HG03103 (cell line): ENCODE measurements around the gene NCKAP5.

Experiments
- ATAC-seq: cut with Tn5 transposase; IDR thresholded peaks from one replicate; pipeline ENCODE4 v1.9.1; 2021; ENCODE audit warnings: low read depth; ENCODE audit not compliant: unreplicated experiment

Gene NCKAP5

DNA sequence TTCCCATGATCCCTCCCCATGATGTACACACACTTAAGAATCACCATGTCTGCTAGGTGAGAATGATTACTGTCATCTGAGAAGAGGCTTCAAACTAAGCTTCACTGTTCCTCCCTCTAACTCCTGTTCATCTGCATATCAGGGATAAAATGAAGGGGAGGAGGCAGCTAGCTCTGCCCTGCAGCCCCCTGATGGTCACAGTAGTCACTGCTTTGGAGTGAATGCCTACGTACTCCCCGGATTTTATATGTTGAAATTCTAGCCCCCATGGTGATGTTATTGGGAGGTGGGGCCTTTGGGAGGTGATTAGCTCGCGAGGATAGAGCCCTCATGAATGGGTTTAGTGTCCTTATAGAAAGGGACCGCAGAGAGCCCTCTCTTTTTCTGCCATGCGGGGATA, 156.4 kb downstream of the NCKAP5 start:
- ATAC-seq: no peak

DNA sequence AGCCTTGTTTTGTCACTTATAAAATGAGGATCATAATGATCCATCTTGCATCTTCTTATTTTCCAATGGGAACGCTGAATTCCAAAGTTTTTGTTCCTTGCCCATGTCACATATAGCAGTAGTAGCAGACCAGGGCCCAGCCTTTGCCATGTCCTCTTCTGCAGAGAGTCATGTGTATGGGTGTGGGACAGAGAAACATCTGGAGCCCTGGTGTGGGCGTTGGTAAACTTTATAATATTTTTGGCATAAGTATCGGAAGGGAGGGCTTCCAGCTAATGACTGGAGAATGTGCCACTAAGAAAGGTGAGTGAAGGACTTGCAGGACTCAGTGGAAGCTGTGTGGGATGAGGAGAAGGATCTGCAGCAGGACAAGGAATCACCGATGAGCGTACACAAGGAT, 157.2 kb downstream of the NCKAP5 start:
- ATAC-seq: no peak

DNA sequence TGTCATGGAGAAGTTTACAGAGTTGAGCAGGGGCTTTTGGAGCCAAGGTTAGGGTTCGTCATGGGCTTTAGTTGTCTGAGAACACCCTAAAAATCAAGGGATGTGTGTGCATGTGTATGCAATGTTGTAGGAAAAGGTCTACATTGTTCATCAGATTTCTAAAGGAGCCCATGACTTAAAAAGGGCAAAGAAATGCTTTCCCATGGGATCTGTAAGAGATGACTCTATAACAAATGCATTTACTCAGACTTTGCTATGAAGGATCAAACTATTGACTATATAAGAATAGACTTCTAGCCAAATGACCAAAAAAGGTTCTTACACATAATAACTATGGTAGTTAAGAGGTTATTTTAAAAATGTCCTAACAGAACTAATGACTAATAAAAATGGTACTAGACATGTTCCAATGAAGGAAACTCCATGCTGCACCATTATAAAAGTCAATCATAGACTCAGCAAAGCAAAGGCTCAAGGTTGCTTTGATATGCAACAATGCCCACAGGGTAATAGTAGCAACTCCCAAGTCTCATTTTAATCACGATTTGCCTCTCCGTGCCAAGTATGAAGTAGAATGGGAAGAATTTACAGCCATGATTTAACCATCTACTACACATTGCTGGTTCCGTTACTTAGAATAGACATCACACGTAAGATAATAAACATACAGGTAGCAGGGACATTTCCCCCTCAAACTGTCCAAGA, 158.5 kb downstream of the NCKAP5 start:
- no peak for ATAC-seq

DNA sequence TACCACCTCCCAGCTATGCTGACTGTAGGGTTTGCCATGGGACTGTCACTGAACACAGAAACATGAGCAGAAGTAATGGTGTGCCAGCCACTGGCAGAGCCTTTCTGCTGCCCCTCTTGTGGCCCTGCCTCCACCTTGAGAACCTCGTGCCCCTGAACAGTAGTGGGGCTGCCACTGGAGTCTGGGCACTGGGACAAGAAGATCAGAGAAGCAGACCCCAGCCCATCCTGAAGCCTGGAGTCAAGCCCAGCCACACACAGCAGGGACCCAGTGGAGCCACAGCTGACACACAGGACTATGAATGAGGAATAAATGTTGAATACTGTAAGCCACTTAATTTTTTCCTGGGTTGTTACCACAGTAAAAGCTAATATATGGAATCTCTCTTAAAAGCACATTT, 159.6 kb downstream of the NCKAP5 start:
- no peak for ATAC-seq

DNA sequence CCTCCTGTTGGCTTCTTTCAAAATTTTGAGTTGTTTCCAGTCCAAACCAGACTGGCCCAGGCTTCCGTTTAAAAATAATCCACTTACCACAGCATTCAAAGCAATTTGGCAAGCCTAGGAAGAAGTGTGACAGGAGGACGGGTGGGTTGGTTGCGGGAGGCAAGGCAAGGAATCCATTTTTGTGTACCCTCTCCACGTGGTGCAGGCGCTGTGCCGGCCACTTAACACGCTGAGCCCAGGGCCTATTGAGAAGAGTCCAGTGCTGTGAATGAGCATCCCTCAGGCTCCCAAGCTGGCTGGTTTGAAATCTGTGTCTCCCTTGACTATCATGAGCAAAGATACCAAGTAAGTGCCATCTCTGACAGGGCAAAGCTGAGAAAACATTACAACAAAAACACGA, 160.9 kb downstream of the NCKAP5 start:
- no peak for ATAC-seq

DNA sequence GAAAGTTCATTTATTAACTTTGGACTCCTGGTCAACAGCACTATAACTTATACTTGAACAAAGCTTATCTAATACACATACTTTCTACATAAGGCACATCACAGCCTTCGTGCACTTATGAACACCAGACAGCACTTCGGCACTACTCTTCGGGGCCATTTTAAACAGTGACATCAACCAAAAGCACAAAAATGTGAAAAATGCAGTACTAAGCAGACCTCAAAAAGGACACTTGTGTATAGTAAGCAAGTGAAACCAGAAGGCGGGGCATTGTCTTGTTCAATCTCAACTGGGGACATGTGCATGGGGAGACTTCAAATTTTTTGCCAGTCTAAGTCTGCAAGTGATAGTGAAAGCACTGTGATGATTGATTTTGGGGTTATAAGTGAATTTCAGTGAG, 163.0 kb downstream of the NCKAP5 start:
- no peak for ATAC-seq

DNA sequence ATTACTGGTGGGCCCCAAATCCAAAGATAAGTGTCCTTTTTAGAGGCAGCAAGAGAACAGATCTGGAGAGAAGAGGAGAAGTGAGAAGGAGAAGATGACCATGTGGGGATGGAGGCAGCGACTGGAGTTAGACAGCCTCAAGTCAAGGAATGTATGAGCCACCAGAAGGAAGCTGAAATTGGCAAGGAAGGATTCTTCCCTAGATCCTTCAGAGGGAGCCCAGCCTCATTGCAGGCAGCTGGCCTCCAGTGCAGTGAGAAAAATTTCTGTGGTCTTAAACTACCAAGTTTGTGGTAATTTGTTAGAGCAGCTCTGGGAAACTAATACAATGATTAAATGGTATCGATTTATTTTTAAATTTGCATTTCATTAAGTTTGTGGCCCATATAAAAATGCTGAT, 167.9 kb downstream of the NCKAP5 start:
- no peak for ATAC-seq

DNA sequence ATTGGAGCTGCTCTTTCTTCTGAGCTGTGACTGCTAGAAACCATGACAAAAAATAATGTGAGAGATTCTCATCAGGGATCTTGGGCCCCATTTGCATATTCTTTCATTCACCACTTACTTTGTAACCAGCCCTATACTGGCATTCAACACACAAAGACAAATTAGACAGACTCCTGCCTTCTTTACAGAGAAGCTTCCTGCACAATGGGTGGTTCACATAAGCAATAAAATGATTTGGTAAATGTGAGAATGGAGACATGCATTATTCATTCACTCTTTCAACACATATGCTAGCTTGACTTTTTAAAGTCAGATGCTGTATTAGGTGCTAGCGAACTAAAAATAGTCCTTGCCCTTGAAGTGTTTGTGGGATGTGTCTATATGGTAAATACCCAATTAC, 174.4 kb downstream of the NCKAP5 start:
- ATAC-seq: no peak

DNA sequence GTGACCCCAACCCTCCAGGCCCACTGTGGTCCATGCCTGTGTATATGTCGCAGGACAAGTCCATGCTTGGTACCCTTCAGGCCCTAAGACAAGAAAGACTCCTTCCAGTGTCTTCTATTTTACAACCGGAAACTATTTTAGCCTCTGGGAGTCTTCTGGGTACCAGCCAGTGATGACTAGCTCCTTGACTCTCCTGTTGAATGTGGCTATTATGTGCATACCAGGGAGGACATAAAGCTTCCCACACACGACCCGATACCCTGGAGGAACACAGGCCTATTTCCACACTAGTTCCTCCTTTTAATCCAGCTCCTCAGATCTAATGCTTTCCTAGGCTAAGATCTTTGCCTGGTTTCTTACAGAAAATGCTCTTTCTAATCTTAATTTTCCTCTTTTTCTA, 178.1 kb downstream of the NCKAP5 start:
- no peak for ATAC-seq

DNA sequence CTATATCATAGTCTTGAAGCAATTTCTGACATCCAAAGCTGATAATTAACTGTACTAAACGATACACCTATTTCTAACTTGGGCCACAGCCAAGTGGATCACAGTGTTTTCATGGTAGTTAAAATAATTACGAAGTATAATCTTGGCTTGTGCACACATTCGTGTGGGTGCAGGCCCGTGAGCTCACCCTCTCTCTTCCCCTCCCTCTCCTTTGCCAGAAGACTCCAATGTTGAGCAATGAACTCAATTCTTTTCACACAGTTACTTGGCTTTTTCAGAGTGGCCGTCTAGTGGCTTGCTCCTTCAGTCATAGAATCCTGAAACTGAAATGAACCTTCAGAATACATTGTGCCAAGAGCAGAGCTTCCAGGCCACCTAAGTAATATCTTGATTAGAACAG, 178.7 kb downstream of the NCKAP5 start:
- no peak for ATAC-seq

DNA sequence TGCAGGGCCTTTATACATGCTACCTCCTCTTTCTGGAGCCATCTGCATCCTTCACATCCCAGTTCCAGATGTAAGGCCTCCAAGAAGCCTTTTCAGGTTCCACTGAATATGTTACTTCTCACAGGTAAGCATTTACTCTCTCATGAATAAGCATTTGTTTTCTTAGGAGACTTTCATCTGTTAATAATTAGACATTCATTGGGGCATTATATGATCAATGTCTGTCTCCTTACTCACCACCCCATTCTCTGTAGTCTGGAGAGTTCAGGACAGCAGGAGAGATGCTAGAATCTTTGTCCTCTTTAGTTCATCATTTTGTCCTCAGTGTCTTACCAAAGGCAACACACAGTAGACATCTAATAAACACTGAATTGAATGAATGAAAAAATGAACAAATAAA, 185.7 kb downstream of the NCKAP5 start:
- ATAC-seq: no peak

DNA sequence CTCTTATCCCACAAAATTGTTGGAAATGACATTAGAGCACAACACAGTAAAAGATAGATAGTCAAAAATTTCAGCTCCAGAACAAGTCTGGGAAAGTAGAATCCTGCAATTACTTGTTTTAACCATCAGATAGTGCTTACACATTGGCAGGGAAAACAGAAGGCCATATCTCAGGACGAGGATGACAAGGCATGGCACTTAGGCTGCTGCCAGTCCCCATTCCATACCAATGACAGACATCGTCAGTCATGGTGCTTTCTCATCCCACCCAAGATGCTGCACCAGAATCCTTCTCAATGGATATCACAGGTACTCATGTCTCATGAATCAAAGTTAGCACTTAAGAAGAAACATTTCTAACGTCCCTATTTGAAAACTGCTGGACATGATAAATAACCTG, 187.3 kb downstream of the NCKAP5 start:
- ATAC-seq: no peak

DNA sequence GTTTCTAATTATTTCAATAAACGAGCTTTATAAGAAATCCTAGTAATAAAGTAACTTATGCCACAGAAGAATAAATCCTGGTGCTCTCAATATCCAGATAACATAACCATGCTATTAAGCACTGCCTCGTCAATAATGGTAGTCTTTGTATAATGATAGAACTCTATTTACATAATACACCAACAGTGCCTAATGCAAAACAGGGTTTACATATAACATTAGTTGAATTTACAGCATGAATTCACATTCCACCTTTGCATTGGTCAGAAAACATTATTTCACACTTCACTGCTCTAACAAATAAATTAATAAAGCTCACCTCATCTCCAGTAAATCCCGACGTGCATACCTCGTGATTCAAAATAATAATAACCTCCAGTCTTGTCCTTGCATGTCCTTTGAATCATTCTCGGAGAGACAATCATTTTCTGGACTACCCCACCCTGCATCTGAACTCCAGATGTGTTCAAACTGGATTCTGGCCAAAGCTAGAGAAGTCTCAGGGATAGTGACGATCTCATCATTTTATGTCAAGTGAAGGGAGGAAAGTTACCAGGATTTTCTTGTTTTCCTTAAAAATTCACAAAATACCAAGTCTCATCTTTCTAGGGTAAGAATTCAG, 189.2 kb downstream of the NCKAP5 start:
- no peak for ATAC-seq

DNA sequence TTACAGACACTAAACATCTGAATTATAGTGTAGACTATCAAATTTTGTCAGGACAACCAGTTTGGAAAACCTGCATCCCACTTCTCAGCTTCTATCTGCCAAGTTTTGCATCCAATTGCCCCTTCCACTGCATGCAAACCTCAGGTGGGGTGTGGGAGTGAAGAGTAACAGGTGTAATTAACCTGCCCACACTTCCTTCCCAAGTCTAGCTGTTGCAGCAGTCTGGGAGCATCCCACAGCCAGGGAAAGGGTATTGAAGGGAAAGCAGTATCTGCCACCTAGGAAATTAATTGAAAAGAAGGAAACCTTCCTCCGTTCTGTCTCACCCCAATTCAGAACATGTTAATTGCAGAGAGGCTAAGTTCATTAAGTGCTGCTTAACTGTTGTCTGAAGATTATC, 189.9 kb downstream of the NCKAP5 start:
- ATAC-seq: no peak

DNA sequence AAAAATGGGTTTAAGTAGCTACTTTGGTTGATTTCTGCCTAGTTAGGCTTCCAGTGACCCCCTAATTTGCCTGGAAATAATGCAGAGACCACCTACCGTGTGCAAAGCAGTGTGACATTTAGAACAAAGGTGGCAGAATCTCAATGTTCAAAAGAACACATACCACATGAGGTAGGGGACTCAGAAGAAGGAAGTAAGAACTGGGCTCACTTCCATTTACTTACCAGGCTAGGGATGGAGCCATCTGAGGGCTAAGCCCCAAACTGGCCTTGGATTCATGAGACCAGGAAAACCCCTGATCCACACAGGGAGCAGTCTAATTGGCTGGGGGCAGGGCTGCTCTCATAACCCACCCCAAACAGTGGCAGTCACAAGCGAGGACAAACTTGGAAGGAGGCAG, 190.7 kb downstream of the NCKAP5 start:
- ATAC-seq: no peak

DNA sequence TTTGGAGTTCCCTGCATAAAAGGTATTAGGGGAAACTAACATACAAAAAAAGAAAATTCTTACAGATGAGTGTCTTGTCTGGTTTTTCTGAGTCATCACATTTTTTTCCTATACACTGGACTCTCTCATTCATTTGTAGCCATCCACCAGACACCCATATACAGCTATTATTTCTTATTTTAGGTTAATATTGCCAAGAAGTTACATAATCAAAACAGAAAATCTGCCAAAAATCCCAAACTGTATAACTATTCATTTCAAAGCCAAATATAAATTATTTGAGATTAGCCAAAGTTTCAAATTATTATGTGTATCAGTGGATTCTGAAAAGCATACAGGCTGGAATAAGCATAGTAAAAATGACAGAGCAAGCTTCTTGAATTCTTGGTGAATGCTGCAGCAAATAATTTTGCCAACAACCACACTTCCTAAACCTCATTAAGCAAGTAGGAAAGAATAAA, 191.2 kb downstream of the NCKAP5 start:
- no peak for ATAC-seq

DNA sequence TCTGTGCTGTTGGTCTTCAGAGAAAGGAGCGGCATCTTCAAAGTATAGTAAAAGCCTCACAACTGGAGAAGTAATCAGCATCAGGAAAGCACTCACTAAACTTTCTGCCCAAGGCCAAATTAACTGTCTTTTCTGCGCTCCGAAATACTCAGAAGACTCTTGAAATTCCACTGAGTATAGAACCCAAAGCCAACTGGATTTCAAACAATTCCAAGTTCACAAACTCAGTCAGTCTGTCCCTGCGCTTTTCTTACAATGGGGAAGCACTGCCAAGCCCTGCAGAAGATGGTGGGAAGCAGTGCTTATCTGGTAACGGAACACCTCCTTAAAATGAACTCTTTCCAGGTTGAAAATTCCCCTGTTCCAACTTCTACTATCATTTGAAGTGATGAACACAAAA, 193.5 kb downstream of the NCKAP5 start:
- no peak for ATAC-seq

DNA sequence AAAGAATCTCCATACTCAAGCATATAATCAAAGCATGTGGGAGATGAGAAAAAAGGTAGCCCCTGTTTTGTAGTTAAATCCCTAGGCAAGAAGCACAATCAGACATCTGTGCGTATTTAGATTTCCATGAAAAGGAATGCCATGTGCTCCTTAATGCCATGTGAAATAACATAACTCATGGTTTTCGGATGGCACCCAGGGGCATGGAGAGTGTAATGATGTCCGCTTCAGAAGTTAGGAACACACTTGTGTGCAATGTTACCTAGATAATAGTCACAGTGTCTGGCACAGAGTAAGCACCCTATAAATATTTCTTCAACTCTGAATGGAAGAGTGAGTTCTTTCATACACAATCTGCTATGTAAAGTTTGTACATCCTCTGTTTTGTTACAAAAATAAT, 197.0 kb downstream of the NCKAP5 start:
- ATAC-seq: no peak

DNA sequence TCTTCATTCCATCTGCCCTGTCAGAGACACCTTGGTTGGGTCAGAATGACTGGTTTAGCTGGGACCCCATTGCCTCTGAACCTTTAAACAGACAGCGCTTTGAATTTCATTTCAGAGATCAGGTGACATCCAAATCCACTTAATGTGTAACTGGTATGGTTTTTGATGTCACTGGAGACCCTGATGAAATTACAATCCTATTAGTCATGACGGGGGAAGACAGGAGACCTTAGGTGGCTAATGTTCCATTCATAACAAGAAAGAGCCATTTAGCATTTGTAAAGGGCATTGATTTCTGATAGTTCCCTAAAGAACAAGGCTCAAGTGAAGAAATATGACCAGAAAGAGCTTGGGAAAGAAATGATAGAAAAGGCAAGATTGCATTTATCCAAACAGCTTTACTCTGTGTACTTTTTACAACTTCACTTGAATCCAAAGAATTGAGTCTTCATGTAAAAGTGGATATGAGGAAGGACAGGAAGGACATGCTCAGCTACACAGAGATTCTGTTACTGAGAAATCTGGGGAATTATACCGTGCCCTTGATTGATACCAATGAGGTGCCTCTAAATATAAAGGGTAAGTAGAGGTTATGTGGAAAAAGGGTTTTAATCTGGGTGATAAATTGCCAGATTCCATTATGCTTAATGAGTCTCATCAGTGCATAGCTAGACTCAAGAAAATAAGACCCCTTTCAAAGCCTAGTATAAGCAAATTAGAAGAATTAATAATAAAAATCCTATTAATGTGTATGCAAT, 198.2 kb downstream of the NCKAP5 start:
- ATAC-seq: no peak

DNA sequence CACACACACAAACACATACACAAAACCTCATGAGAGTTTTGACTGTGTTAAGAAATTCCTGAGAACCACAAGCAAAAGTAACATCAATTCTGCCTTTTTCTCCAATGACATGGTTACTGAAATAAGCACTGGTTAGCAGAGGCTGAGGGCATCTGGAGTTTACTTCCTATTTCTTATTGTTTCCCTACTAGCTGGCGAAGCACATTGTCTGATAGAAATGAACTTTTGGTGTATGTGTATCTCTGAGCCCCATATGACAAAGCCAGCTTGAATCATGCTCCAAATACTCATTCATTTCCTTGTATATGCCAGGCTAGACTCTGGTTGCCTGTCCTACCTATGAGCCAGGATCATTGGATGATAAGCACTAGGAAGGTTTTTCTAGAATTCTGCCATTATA, 203.1 kb downstream of the NCKAP5 start:
- ATAC-seq: no peak

DNA sequence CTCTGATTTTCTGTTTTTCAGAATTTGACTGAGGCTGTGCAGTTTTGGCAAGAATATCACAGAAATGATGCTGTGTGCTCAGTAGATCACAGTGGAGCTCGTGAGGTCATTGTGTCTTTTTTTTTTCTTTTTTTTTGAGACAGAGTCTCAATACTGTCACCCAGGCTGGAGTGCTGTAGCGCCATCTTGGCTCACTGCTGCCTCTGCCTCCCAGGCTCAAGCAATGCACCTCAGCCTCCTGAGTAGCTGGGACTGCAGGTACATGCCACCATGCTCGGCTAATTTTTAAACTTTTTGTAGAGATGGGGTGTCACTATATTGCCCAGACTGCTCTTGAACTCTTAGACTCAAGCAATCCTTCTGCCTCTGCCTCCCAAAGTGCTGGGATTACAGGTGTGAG, 203.6 kb downstream of the NCKAP5 start:
- ATAC-seq: no peak

DNA sequence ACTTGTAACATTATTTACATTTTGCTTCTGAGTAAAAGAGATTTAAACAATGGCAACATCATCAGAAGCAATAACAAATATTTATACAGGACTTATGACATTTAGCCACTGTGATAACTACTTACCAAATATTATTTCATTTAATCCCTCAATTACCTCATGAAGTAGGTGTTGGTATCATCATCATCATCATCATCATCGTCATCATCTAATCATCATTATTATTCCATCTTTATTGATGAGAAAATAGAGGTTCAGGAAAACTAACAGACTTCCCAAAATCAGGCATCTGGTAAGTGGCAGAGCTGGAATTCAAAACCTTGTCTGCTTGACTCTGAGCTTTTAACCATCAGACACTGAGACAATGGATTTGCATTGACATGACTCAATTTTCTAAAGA, 204.4 kb downstream of the NCKAP5 start:
- ATAC-seq: no peak
